GM12878 (cell line): ENCODE results near the gene NNMT. TPM values are rescaled to one million over a fixed set of nuclear protein-coding genes. Genes with fewer than 3 reads are reported as not detected.

Source experiments
- ATAC-seq: fragments of 200-7000 bp; cut with Tn5 transposase; 3 replicates; pipeline ENCODE4 v1.9.1; 2020; ENCODE audit warnings: mild to moderate bottlenecking, moderate library complexity
- BruUV-seq: library from RNA; stranded (reverse); fragments of 400-500 nt; replicated peaks from 2 replicates; lab custom pipeline; 2021; lab: Mats Ljungman, UMichigan
- CTCF ChIA-PET: fragments of 300-600 bp; sonication (Branson Sonifier 250); formaldehyde crosslinking; extraction: SDS; loops from one replicate; lab custom pipeline; 2021; ENCODE audit warnings: inconsistent platforms; lab: Yijun Ruan, JAX
- POLR2A ChIA-PET: fragments of 350-600 bp; formaldehyde crosslinking; extraction: SDS; loops from one replicate; lab custom pipeline; 2021; ENCODE audit warnings: inconsistent platforms; lab: Charles Lee
- RAD21 ChIA-PET: fragments of 300-600 bp; sonication (Branson Sonifier 250); formaldehyde crosslinking; loops from one replicate; lab custom pipeline; 2023; ENCODE audit warnings: antibody characterized with exemption; ENCODE audit not compliant: unreplicated experiment; lab: Charles Lee
- SMC1A ChIA-PET: fragments of 300-600 bp; sonication (Branson Sonifier 250); formaldehyde crosslinking; loops from one replicate; lab custom pipeline; 2023; ENCODE audit not compliant: unreplicated experiment, uncharacterized antibody; lab: Charles Lee
- DNase-seq: peaks from one replicate; pipeline ENCODE4 v3.0.0-alpha.2; 2011; ENCODE audit warnings: low read depth, low spot score
- FAIRE-seq: peaks from 3 replicates; lab custom pipeline; 2011; peaks lifted over from hg19 to GRCh38; lab: Jason Lieb, UNC
- H2AFZ ChIP-seq: 2 replicates; pipeline ENCODE4 v1.6.0; 2011; ENCODE audit warnings: low read depth, low read length, control low read depth; ENCODE audit not compliant: control insufficient read depth
- H3K27ac ChIP-seq: 2 replicates; pipeline ENCODE4 v1.5.1; 2011; ENCODE audit warnings: control low read depth; ENCODE audit not compliant: control insufficient read depth, insufficient read depth
- H3K27me3 ChIP-seq, 2 experiments: replicated peaks in 1 of 2; 2 replicates each; pipeline versions ENCODE4 v1.6.0 to v1.6.1; 2011; ENCODE audit warnings: low read length in 1 of 2; ENCODE audit not compliant: control insufficient read depth in 2 of 2, insufficient read depth in 2 of 2
- H3K36me3 ChIP-seq, 2 experiments: 2 replicates each; pipeline ENCODE4 v1.5.1; 2011; ENCODE audit warnings: low read length in 1 of 2; ENCODE audit not compliant: control insufficient read depth in 2 of 2, insufficient read depth in 2 of 2
- H3K4me1 ChIP-seq: 2 replicates; pipeline ENCODE4 v1.6.1; 2011; ENCODE audit warnings: mild to moderate bottlenecking, low read length, moderate library complexity, mixed read lengths; ENCODE audit not compliant: control insufficient read depth, insufficient read depth
- H3K4me2 ChIP-seq: 2 replicates; pipeline ENCODE4 v1.6.0; 2011; ENCODE audit warnings: control low read depth; ENCODE audit not compliant: control insufficient read depth, insufficient read depth
- H3K4me3 ChIP-seq: fragments of 200-600 bp; sonication (generic); 2 replicates; pipeline ENCODE4 v1.5.1; 2016
- H3K79me2 ChIP-seq: 2 replicates; pipeline ENCODE4 v1.6.0; 2011; ENCODE audit warnings: low read length; ENCODE audit not compliant: control insufficient read depth, insufficient read depth
- H3K9ac ChIP-seq: 2 replicates; pipeline ENCODE4 v1.8.0; 2011; ENCODE audit warnings: low read length, control low read depth, mixed read lengths; ENCODE audit not compliant: control insufficient read depth, insufficient read depth
- H3K9me3 ChIP-seq: replicated peaks from 3 replicates; pipeline ENCODE4 v1.5.1; 2011; ENCODE audit warnings: mild to moderate bottlenecking, low read length; ENCODE audit not compliant: control insufficient read depth, insufficient read depth
- H4K20me1 ChIP-seq: 2 replicates; pipeline ENCODE4 v1.6.0; 2011; ENCODE audit not compliant: control insufficient read depth, insufficient read depth
- CREM ChIP-seq: IDR thresholded peaks from 2 replicates; pipeline ENCODE4 v1.6.1; 2014; ENCODE audit warnings: antibody characterized with exemption, low read depth
- IRF3 ChIP-seq: fragments of 450-650 bp; IDR thresholded peaks from 2 replicates; pipeline ENCODE4 v1.6.1; 2014; ENCODE audit warnings: mild to moderate bottlenecking
- KLF5 ChIP-seq: fragments of 450-650 bp; IDR thresholded peaks from 2 replicates; pipeline ENCODE4 v1.6.1; 2014; ENCODE audit warnings: mild to moderate bottlenecking; ENCODE audit not compliant: partially characterized antibody
- NBN ChIP-seq: fragments of 450-650 bp; IDR thresholded peaks from 2 replicates; pipeline ENCODE4 v1.6.1; 2016
- NFXL1 ChIP-seq: fragments of 450-650 bp; IDR thresholded peaks from 2 replicates; pipeline ENCODE4 v1.6.1; 2017; ENCODE audit warnings: antibody characterized with exemption, mild to moderate bottlenecking, borderline replicate concordance
- NKRF ChIP-seq: fragments of 450-650 bp; conservative IDR thresholded peaks from 2 replicates; pipeline ENCODE4 v1.6.1; 2017; ENCODE audit warnings: mild to moderate bottlenecking, moderate library complexity
- REST ChIP-seq: IDR thresholded peaks from 2 replicates; pipeline ENCODE4 v1.6.1; 2012; ENCODE audit warnings: mild to moderate bottlenecking, low read depth, low read length
- TCF3 ChIP-seq: IDR thresholded peaks from 2 replicates; pipeline ENCODE4 v1.6.1; 2012; ENCODE audit warnings: low read depth, mild to moderate bottlenecking, low read length, borderline replicate concordance; ENCODE audit not compliant: insufficient read depth
- ZBTB11 ChIP-seq: fragments of 450-650 bp; formaldehyde crosslinking; IDR thresholded peaks from 2 replicates; pipeline ENCODE4 v1.5.0; 2022; ENCODE audit warnings: mild to moderate bottlenecking, missing genetic modification characterization
- ZBTB33 ChIP-seq: fragments of 450-650 bp; IDR thresholded peaks from 2 replicates; pipeline ENCODE4 v1.6.1; 2017; ENCODE audit warnings: mild to moderate bottlenecking
- WGBS: methylation state at CpG from one replicate; pipeline ENCODE4 v1.1.6; 2016; ENCODE audit warnings: low lambda C conversion rate; ENCODE audit not compliant: insufficient replicate concordance, insufficient coverage; ENCODE audit errors: missing lambda C conversion rate; 5-methylcytosine and 5-hydroxymethylcytosine counted together
- in situ Hi-C: fragments of 300-500 bp; cut with MboI; formaldehyde crosslinking; loops from 9 replicates; pipeline ENCODE4 v1.14.3; 2018; ENCODE audit warnings: mixed read lengths
- intact Hi-C: fragments of 100-400 bp; cut with micrococcal nuclease; formaldehyde crosslinking; loops from one replicate; pipeline ENCODE4 v1.14.2; 2022; ENCODE audit not compliant: unreplicated experiment
- polyA plus RNA-seq, 11 experiments: library from polyadenylated mRNA; depleted of rRNA in 4 of 11; unstranded in 6 of 11; stranded (reverse) in 5 of 11; fragments of >200 nt; fragmentation: Nextera tagmentation in 4 of 11; fragmentation: Illumina TruSeq in 1 of 11; extraction: Ambion mirVana in 4 of 11; extraction: Trizol in 1 of 11; gene quantifications; 1 replicate in 1 of 11; 2 replicates in 10 of 11; pipeline versions ENCODE4 v1.2.1 to v1.2.3, GENCODE V29; 2011 to 2016; ENCODE audit warnings: inconsistent platforms in 2 of 11, missing spikeins in 2 of 11, low read depth in 1 of 11
- total RNA-seq, 4 experiments: library from RNA; depleted of rRNA in 3 of 4; stranded (reverse); fragments of >200 nt in 3 of 4; fragmentation: Illumina TruSeq in 1 of 4; extraction: Trizol in 1 of 4; gene quantifications; 2 replicates each; pipeline versions ENCODE4 v1.2.1 to v1.2.3, GENCODE V29; 2013 to 2021

Gene NNMT
- total and polyA plus RNA-seq, 10 of the 15 experiments (the other 5 are each of a cell fraction or from before 2014, with no cell fraction given): 0.46 TPM; not detected in 9

GRCh38 chr11:114362326-114362725, 66.1 kb downstream of the NNMT start:
- no peak overlapping the region for H3K27ac ChIP-seq
- RAD21 ChIA-PET: no interaction called here
- WGBS: 50% methylated on average over 4 of the region's 4 CpGs
- H3K4me3 ChIP-seq: no peak overlapping the region
- H3K4me2 ChIP-seq: no peak overlapping the region
- H3K9ac ChIP-seq: no peak overlapping the region
- H3K9me3 ChIP-seq: no peaks in the 10 kb centered on the region
- in situ Hi-C loops (no loop called here), intact Hi-C loops (no loop called here)
- CTCF ChIA-PET: no interaction called here
- SMC1A ChIA-PET: interaction anchor here (1.0 kb wide), 2 partner anchors 8 to 11 kb away, joined by 4 to 5 read pairs; no protein-coding TSS in a partner anchor
- H3K36me3 ChIP-seq: no peaks in the 10 kb centered on the region
- no peak overlapping the region for H2AFZ ChIP-seq
- peaks cover 2% of the 10 kb centered on the region in 2 experiments; a peak in 2 of 4 replicates for H3K27me3 ChIP-seq
- DNase-seq (no peak), FAIRE-seq (no peak), ATAC-seq (no peak)
- no peaks in the 10 kb centered on the region for H3K4me1 ChIP-seq
- H3K79me2 ChIP-seq: no peaks in the 10 kb centered on the region
- POLR2A ChIA-PET: interaction anchor here (0.6 kb wide), 1 partner anchor 16 kb away, joined by 3 read pairs; no protein-coding TSS in a partner anchor
- no peaks in the 10 kb centered on the region; the same call in 1 of the 2 replicates for H4K20me1 ChIP-seq
- no TSS peak for BruUV-seq
- no peak for TF ChIP-seq IRF3
- no peak for TF ChIP-seq NFXL1
- TF ChIP-seq TCF3: no peak
- TF ChIP-seq ZBTB11 (CRISPR knock-in tag): no peak
- no peak for TF ChIP-seq ZBTB33
- TF ChIP-seq NBN: no peak
- TF ChIP-seq CREM: no peak
- TF ChIP-seq NKRF: no peak
- TF ChIP-seq REST: no peak
- TF ChIP-seq KLF5: no peak
